ENCODE data around the gene RASGRP2. TPM values are rescaled to one million over a fixed set of nuclear protein-coding genes. Genes with fewer than 3 reads are reported as not detected.

Gene RASGRP2
- total and polyA plus RNA-seq, 9 donors = 2.1 to 18.9 (median 7.6) TPM

GRCh38 chr11:64751580-64751979, 7.6 kb upstream of the RASGRP2 start:
- Histone ChIP-seq H3K4me3 (no peak overlapping the region), H3K36me3 (no peaks in the 10 kb centered on the region), H3K4me1 (ENCODE audit: insufficient read depth) (no peaks in the 10 kb centered on the region), H3K9me3 (no peaks in the 10 kb centered on the region), H3K27ac (no peak overlapping the region), H3K27me3 (no peaks in the 10 kb centered on the region)
- intact Hi-C loops (cut with DNase I) = no loop called here
- no peak for DNase-seq
- 85 to 96% (median 96%) methylated on average over 9 of the region's 9 CpGs for WGBS, 3 donors
- no peak for TF ChIP-seq POLR2A (IDR thresholded peaks at IDR 0.05)
- no peak for TF ChIP-seq CTCF (IDR thresholded peaks at IDR 0.05)
- TF ChIP-seq EP300 (IDR thresholded peaks at IDR 0.05) = no peak

- DNase-seq = no peak
- 93 to 96% (median 95%) methylated on average over 9 of the region's 9 CpGs for WGBS, 3 donors
- Histone ChIP-seq H3K4me1 (ENCODE audit: insufficient read depth) (no peaks in the 10 kb centered on the region), H3K27me3 (no peaks in the 10 kb centered on the region), H3K27ac (no peak overlapping the region), H3K9me3 (no peaks in the 10 kb centered on the region), H3K36me3 (no peaks in the 10 kb centered on the region), H3K4me3 (no peak overlapping the region)
- intact Hi-C loops (cut with DNase I) = no loop called here
- TF ChIP-seq EP300 (IDR thresholded peaks at IDR 0.05) = no peak
- TF ChIP-seq CTCF (IDR thresholded peaks at IDR 0.05) = no peak
- no peak for TF ChIP-seq POLR2A (IDR thresholded peaks at IDR 0.05)
These were observed 7.2 kb upstream of the RASGRP2 start for GRCh38 chr11:64751136-64751535.

GRCh38 chr11:64750361-64751054, 6.6 kb upstream of the RASGRP2 start:
- H3K4me3 ChIP-seq = no peak overlapping the region
- WGBS, 3 donors = 92 to 96% (median 93%) methylated on average over 13 of the region's 13 CpGs
- no peak overlapping the region for H3K27ac ChIP-seq
- no peak for DNase-seq
- TF ChIP-seq CTCF (IDR thresholded peaks at IDR 0.05) = no peak
- intact Hi-C loops (cut with DNase I) = no loop called here
- no peaks in the 10 kb centered on the region for H3K27me3 ChIP-seq
- no peaks in the 10 kb centered on the region for H3K9me3 ChIP-seq
- H3K36me3 ChIP-seq = no peaks in the 10 kb centered on the region
- peaks cover 3% of the 10 kb centered on the region for H3K4me1 ChIP-seq (ENCODE audit: insufficient read depth)

GRCh38 chr11:64747961-64748665, 4.2 kb upstream of the RASGRP2 start:
- no peak overlapping the region for H3K27ac ChIP-seq

More at GRCh38 chr11:64747961-64748665, 4.2 kb upstream of the RASGRP2 start:
- Histone ChIP-seq H3K36me3 (no peaks in the 10 kb centered on the region), H3K9me3 (no peaks in the 10 kb centered on the region), H3K4me3 (no peak overlapping the region), H3K27me3 (no peaks in the 10 kb centered on the region), H3K4me1 (ENCODE audit: insufficient read depth) (peaks cover 11% of the 10 kb centered on the region)
- peak in 1 of 5 donors; percentile 32 for DNase-seq
- 56 to 58% (median 57%) methylated on average over 15 of the region's 15 CpGs for WGBS, 3 donors
- TF ChIP-seq CTCF (IDR thresholded peaks at IDR 0.05) = no peak
- no peak for TF ChIP-seq EP300 (IDR thresholded peaks at IDR 0.05)
- no peak for TF ChIP-seq POLR2A (IDR thresholded peaks at IDR 0.05)
- intact Hi-C loops (cut with DNase I) = no loop called here
